Measurements from ENCODE around the gene JOSD1. TPM values are rescaled to one million over a fixed set of nuclear protein-coding genes. Genes with fewer than 3 reads are reported as not detected.
A peak's percentile ranks its signal among the peaks of the same experiment; 100 is the strongest.

Gene JOSD1
- total and polyA plus RNA-seq, 9 of the 15 experiments (the other 6 are each of a cell fraction or from before 2014, with no cell fraction given), result 8.9 to 39.1 (median 30.4) TPM

DNA sequence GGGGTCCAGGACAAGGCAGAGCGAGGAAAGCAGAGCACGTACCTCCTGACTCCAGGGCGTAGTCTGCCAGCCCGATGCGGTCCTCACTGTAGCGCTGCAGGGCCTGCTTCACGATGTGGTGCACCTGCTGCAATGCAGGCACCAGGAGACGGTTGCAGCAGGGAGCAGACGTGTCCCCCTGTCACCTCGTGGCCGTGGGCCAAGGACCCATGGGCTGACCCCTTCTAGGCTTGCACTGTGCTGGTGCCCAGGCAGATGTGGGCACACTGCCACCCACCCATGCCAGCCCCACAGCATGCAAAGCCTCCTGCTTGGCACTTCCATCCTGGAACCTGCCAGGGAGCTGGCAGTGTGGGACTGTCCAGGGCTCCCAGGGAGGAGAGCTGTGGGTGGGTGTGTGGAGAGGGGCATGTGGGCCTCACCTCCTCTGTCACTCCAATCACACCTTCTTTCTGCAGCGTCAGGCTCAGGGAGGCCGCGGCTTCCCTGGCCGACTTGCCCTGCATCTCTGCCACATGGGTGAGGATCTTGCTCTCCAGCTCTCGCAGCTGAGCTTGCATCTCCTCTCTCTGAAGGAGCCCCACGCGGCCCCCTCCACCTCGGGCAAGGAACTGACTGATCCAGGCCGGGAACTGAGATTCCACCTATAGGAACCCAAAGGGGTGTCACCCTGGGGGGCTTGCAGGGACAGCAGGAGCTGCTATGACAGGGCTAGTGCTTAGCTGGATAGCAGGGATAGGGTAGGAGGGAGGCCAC, 38.7 kb upstream of the JOSD1 start:
- Histone ChIP-seq H3K79me2 (ENCODE audit: control insufficient read depth, insufficient read depth, low read length) (no peaks in the 10 kb centered on the region), H3K9ac (ENCODE audit: insufficient read depth in 1 of 2, low read depth in 2 of 2, low read length in 2 of 2) (no peak overlapping the region), H4K20me1 (replicated peaks; ENCODE audit: control insufficient read depth, insufficient read depth, low read length) (no peaks in the 10 kb centered on the region), H3K27ac (ENCODE audit: extremely low read depth, low read depth, low read length) (no peak overlapping the region), H3K9me3 (replicated peaks; ENCODE audit: control insufficient read depth, insufficient read depth, low read depth, low read length) (no peaks in the 10 kb centered on the region), H3K9me1 (ENCODE audit: control insufficient read depth, insufficient read depth, low read length) (no peaks in the 10 kb centered on the region), H3K4me1 (replicated peaks in 1 of 2; ENCODE audit: control insufficient read depth in 2 of 2, insufficient read depth in 2 of 2, low read length in 2 of 2) (peaks cover 0 to 4% of the 10 kb centered on the region in 2 experiments; a peak in 1 of 5 replicates), H3K36me3 (ENCODE audit: control insufficient read depth, insufficient read depth, low read length) (peaks cover 89% of the 10 kb centered on the region), H3K27me3 (ENCODE audit: control insufficient read depth in 2 of 2, insufficient read depth in 2 of 2, low read length in 2 of 2) (no peaks in the 10 kb centered on the region), H3K4me3 (no peak overlapping the region), H2AFZ (ENCODE audit: low read depth, low read length) (no peak overlapping the region), H3K4me2 (ENCODE audit: insufficient read depth, low read length) (no peak overlapping the region)
- WGBS (ENCODE audit: insufficient coverage, low coverage, missing lambda C conversion rate), result 88% methylated on average over 10 of the region's 20 CpGs
- BruUV-seq (replicated peaks), result no TSS peak
- no peak for ATAC-seq
- TF ChIP-seq BRF1 (IDR thresholded peaks at IDR 0.05; ENCODE audit: borderline replicate concordance, extremely low read depth, insufficient read length) (no peak), ZNF165 (CRISPR knock-in tag; IDR thresholded peaks at IDR 0.05; ENCODE audit: borderline replicate concordance) (no peak), POLR2G (IDR thresholded peaks at IDR 0.05; ENCODE audit: low read depth, low read length) (peak; percentile 64), ZNF444 (CRISPR knock-in tag; IDR thresholded peaks at IDR 0.05) (no peak), PHF8 (IDR thresholded peaks at IDR 0.05; ENCODE audit: borderline replicate concordance, low read length) (no peak), SUPT5H (IDR thresholded peaks at IDR 0.05) (0 out of 2 replicates have a peak, but pooled peaks have one; percentile 12), MYBL2 (IDR thresholded peaks at IDR 0.05; ENCODE audit: low read depth) (no peak), MYBL2 (CRISPR knock-in tag; IDR thresholded peaks at IDR 0.05; ENCODE audit: borderline replicate concordance) (no peak), MYNN (IDR thresholded peaks at IDR 0.05) (no peak), MYNN (CRISPR knock-in tag; IDR thresholded peaks at IDR 0.05) (no peak), CREBBP (IDR thresholded peaks at IDR 0.05; ENCODE audit: low read depth, low read length) (no peak), GABPB2 (CRISPR knock-in tag; conservative IDR thresholded peaks at IDR 0.05) (no peak), STAT5A (IDR thresholded peaks at IDR 0.05; ENCODE audit: borderline replicate concordance, low read length) (no peak), RBFOX2 (IDR thresholded peaks at IDR 0.05; ENCODE audit: low read depth, low read length) (peak; percentile 16), NCOR1 (IDR thresholded peaks at IDR 0.05) (no peak), EGR1 (conservative IDR thresholded peaks at IDR 0.05) (no peak), ZBTB17 (CRISPR knock-in tag; IDR thresholded peaks at IDR 0.05) (no peak), RCOR1 (IDR thresholded peaks at IDR 0.05; ENCODE audit: borderline replicate concordance in 1 of 2, low read depth in 2 of 2, low read length in 2 of 2) (no peak)
- TF ChIP-seq, protein P1, sequence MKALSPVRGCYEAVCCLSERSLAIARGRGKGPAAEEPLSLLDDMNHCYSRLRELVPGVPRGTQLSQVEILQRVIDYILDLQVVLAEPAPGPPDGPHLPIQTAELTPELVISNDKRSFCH (CRISPR knock-in tag; IDR thresholded peaks at IDR 0.05), result no peak
- TF ChIP-seq, protein P1 (tag; IDR thresholded peaks at IDR 0.05), result no peak
- TF ChIP-seq, protein P2, sequence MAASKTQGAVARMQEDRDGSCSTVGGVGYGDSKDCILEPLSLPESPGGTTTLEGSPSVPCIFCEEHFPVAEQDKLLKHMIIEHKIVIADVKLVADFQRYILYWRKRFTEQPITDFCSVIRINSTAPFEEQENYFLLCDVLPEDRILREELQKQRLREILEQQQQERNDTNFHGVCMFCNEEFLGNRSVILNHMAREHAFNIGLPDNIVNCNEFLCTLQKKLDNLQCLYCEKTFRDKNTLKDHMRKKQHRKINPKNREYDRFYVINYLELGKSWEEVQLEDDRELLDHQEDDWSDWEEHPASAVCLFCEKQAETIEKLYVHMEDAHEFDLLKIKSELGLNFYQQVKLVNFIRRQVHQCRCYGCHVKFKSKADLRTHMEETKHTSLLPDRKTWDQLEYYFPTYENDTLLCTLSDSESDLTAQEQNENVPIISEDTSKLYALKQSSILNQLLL (CRISPR knock-in tag; IDR thresholded peaks at IDR 0.05; ENCODE audit: borderline replicate concordance), result no peak
- TF ChIP-seq, protein P3, sequence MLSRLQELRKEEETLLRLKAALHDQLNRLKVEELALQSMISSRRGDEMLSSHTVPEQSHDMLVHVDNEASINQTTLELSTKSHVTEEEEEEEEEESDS (CRISPR knock-in tag; IDR thresholded peaks at IDR 0.05), result no peak
- DNase-seq (ENCODE audit: extremely low read depth in 1 of 4, low spot score in 3 of 4), result no peak
- intact Hi-C loops (cut with micrococcal nuclease) (no loop called here), in situ Hi-C loops (cut with MboI) (no loop called here)
- POLR2A ChIA-PET, result interaction anchor here (0.6 to 2.2 kb wide), 4 partner anchors 8 to 126 kb away, joined by 3 to 6 read pairs (median 4); no protein-coding TSS in a partner anchor
- CTCF ChIA-PET (ENCODE audit: low intra/inter-chr PET ratio), result no interaction called here
- no peak for FAIRE-seq

Measured in K562 (cell line).